CD4-positive, alpha-beta T cell treated with Interleukin-17A for 1 hour (primary cell): Measurements from ENCODE around the gene GALNT18.

Source experiments
- DNase-seq: peaks from one replicate; pipeline ENCODE4 v3.0.0-alpha.2; 2020

The GALNT18 gene

DNA sequence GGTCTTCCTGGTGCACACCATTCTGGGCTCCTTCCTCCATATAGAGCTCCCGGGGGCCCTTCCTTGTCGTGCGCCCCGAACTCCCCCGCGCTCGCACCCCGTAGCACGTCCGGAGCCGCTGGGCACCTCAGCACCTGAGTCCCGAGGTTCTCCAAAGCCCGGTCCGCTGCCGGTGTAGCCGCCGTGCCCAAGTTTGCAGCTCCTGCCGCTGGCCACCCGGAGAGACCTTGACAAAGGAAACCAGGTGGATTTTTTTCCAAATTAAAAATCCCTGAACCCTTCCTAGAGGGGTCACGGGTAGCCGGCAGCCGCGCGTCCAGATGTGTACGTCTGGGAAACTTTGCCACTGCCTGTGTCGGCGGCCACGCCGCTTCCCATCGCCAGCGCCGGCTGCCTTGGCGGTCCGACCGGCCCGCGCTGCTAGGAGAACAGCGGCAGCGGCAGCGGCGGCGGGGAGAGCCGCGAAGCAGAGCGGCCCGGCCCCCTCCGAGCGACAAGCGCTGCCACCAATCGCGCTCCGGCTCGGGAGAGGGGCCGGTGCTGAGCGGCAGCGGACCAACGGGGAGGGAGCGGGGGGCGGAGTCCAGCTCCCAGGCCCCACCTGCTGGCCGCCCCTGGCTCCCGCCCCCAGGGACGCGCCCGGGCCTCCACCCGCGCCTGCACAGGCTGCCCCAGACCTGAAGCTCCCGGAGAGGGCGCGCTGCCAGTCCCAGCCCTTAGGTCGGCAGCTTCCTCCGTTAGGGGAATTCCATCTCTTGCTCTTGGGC is at the start of gene GALNT18:
GALNT18 (minus strand) TSS at position 433 of the 767 bp plus-strand sequence.
- DNase-seq: peak; percentile 63

DNA sequence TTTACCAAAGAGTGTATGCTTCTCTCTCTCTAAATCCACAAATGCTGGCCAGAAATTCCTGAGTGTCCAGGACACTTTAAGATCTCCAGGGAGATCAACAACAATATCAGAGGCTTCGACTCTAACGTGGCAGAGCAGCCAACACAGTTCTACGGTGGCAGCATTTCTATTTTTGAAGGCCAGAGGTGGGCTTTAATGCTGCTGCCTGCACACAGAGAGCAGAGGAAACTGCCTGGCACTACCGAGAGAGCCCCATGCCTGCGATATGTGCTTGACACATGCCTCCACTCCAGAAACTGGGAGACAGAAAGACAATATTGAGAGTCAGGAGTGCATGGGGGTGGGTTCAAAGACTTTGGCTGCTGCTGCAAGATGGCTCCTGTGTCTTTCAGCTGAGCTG is 48.8 kb upstream of the GALNT18 start:
- DNase-seq: no peak

DNA sequence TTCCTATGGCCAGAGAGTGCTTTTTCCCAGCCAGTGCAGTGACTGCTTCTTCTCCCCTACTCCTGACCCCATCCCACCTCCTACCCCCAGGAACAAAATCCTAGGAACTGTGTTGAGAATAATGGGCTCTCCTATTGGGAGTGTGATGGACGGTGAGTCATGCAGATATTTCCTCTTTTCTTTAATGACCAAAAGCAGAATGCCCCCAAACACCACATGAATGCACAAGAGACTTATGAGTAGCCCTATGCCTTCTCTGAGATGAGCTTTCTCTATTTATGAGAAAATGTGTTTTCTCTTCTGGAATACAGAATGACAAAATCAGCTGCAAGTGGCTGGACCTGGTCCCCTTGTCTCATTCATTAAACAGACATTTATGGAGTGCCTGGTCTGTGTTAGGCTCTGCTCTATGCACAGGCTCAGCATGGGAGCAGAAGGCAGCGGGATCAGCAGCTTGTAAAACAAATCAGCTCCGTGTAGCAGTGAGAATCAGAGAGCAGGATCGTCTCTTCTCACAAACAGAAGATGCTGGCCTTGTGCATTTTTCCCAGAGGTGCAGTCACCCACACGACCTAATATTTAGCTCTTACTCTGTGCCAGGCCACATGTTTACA is 47.5 kb upstream of the GALNT18 start:
- DNase-seq: no peak

DNA sequence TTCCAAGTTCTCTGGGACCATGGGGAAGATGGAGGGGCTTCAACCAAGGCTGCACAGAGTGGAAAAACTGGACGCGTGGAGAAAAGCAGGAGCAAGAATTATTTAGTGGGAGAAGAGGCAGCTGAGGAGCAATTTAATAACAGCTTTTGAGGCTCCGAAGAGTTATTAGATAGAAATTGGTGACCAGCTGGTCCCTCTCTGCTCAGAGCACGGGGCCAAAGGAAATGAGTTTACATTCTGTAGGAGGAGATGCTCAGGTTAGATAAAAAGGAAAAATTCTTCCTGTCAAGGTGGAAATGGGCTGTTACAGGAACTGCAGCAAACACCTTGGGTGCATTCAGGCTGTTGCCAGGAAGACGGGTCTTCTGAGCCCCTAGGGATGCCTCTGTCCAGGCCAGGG is 47.0 kb upstream of the GALNT18 start:
- DNase-seq: no peak

DNA sequence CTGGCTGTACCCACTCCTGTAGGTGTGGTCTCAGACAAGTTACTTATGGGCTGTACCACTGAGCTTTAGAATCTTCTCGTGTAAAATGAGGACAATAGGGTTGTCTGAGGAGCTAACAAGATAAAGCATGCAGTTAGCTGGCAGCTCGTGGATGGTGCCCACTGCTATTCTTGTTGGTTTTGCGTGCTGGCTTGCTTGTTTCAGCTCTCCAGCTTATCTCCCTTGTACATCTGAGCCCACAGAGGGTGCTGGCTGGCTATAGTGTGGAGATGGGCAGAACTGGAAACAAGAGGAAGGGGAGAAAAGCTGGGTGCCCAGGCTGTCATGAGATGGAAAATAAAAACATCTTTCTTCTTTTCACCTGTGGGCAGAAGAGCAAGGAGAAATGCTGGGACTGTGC is 46.5 kb upstream of the GALNT18 start:
- DNase-seq: no peak

DNA sequence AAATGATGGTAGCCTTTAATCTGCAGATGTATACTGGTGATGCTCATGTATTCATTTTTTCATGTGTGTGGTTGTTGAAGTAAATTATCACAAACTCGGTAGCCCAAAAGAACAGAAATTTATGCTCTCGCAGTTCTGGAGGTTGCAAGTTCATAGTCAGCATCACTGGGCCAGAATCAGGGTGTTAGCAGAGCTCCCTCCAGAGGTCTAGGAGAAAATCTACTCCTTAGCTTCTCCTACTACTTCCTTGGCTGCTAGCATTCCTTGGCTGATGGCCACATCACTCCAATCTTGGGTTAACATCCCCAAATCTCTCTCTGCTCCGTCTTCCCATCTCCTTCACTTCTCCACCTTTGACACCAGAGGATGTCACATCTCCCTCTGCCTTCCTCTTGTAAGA is 45.3 kb upstream of the GALNT18 start:
- no peak for DNase-seq

DNA sequence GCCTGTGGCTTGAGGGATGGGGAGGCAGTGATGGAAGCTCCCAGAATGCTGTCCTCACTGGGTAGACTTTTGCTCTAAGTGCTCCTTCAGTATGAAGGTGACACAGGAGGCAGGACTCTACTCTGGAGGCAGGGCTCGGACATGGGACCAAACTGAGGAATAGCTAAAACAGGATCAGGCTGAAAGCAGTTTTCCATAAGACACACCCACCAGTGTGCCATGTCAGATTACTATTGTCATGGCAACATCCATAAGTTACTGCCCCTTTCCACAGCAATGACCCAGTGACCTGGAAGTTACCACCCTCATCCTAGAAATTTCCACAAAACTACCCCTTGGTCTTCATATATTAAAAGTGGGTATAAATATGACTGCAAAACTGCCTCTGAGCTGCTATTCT is 43.6 kb upstream of the GALNT18 start:
- DNase-seq: no peak

DNA sequence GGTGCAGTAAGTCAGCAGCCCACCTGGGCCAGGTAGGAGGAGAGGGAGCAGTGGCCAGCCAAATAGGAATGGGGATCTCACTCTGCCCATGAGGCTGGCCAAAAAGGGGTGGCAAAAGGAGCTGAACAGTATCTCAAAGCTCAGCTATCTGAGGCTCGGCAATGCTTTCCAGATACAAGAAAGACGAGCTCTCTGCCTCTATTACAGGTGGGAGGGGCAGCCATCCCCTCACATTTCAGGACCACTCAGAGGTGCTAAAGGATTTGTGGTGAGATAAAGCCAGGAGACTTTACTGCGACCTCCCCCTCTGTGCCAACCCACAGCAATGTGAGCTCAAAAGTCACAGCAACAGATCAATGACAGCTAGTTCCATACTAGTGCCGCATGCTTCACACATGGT is 42.1 kb upstream of the GALNT18 start:
- DNase-seq: no peak

DNA sequence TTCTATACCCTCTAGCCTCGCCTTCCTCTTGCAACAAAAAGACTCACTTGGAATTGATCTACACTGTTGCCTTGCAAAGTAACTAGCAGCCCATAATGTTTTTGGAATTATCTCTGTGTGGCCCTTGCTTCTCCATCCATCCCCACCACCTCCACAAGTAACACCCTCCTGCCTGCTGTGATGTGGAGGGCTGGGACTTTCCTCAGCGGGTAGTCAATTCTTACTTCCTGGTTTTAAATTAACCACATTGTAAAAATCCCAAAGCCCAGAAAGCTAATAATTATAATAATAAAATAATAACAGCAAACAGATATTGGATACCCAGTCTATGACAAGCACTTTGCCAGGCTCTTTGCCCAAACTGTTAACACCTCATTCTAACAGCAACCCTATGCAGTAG is 40.8 kb upstream of the GALNT18 start:
- DNase-seq: no peak

DNA sequence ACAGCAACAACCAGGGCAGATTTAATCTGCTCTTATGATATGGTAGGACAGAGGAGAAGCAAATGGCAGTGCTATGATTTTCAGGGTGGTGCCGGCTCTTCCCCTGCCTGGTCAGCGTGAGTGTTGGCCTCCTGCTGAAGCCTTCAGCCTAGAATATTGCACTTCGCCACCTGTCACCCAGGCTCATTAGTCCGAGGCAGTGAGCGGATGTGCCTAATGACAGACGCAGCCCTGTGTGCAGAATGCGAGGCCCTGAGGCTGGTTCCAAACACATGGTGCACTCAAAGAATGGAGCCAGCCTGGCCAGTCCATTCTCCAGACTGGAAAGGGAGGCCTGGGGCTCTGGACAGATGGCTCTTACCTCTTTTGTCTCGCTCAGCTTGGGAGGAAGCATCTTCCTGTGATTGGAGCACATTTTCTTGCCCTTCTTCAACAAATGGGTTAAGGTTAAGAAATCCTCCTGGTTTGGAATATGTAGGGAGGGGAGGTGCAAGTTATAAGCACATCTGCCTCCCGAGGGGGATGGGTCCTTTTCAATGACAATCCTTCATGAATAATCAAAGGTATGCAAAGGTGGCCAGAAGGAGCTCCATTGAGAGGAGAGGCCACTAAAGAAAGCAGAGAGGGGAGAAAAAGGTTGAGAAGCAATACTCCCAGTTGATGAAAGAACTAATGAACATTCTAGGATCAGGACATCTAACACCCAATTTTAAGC is 39.7 kb upstream of the GALNT18 start:
- no peak for DNase-seq

DNA sequence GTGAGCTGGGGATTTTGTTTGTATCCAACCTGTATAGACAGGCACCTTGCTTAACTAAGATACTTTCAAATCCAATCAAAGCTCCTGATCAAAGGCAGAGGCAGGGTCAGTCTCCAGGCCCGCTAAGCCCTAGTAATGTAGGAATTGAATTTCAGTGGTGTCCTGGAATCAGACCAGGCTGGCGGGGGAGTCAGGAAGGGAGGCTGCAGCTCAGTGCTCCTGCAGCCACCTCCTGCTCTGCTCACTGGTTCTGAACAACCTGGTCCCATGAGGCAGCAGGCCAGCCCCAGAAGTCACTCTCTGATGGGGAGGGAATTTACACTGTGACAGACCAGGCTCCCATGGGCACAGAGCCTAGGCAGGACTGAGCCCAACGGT is 38.5 kb upstream of the GALNT18 start:
- no peak for DNase-seq

DNA sequence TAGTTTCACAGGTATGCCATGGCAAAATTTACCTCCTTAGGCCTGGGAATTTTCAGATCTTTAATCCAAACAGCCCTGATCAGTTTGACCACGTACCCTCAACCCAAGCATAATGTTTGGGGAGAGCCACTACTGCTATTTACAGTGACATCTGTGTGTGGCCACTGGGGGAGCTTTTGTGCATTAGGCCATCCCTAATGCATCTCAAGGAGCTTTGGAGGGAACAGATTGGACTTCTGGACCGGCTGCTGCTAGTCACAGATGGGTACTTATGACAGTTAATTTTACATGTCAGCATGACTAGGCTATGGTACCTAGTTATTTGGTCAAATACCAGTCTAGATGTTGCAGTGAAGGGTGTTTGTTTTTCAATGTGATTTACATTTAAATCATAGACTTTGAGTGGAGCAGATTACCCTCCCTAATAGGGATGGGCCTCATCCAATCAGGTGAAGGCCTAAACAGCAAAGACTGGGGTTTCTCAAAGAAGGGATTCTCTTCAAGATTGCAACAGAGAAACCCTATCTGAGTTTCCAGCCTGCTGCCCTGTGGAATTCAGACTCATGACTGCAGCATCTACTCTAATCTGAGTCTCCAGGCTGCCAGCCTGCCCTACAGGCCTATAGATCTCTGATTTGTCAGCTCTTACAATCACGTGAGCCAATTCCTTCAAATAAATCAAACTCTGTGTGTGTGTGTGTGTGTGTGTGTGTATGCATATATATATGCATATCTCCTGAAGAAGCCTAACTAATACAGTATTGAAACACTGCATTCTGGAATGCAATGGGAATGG is 38.0 kb upstream of the GALNT18 start:
- DNase-seq: no peak

DNA sequence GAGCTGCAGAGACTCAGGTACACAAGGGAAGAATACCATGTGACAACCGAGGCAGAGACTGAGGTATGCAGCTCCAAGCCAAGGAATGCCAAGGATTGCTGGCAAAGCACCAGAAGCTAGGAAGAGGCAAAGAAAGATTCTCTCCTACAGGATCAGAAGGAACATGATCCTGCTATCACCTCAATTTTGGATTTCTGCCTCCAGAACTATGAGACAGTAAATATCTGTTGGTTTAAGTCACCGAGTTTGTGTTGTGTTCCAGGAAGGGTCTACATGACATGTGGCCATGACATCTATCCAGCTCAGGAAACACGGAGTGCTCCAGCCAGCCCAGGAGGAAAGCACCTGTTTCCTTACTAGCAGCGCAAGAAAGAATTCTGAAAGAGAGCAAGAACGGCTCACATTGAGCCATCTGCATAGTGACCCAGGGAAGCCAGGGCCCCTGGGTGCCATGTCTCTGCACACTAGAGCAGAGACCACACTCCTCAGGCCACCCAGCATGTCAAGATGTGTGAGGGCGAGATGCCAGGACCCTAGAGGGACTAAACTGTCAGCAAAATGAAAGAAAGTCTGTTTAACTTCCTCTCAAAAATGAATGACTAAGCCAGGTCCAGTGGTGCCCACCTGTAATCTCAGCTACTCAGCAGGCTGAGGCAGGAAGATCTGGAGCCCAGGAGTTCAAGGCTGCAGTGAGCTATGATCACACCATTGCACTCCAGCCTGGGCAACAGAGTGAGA is 35.6 kb upstream of the GALNT18 start:
- no peak for DNase-seq

DNA sequence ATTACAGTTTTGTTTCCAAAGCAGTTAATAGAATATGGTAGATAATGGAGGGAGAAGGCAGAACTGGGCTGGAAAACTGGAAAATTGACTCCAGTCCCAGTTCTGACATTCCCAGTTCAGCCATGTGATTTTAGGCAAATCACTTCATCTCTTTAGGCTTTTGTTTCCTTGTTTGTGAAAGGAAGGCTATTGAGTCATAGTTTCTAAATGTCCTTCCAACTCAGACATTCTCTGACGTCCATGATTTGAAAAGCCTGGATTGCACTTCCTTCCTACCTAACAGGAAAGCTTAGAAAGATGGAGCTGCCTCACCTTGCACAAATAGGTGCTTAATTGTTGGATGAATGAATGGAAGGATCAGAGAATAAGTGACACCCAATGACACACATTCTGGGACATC is 19.8 kb upstream of the GALNT18 start:
- DNase-seq: no peak

DNA sequence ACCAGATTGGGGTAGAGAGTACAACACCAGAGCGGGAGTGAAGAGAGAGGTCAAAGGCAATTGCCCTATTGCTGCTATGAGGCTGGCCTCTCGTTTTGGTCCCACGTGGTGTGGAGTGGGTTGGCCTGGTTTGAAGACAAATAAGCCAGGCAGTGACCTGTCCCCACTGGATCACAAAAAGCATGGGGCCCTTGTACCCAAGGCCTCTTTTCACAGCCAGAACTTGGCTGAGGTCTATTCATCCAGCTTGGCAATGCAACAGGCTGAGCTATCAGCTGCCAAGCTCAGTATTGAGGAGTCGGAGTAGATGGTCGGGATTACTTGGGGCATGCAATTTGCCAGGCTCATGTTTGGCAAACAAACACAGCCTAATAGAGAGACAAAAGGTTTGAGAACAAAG is 19.2 kb upstream of the GALNT18 start:
- DNase-seq: no peak

DNA sequence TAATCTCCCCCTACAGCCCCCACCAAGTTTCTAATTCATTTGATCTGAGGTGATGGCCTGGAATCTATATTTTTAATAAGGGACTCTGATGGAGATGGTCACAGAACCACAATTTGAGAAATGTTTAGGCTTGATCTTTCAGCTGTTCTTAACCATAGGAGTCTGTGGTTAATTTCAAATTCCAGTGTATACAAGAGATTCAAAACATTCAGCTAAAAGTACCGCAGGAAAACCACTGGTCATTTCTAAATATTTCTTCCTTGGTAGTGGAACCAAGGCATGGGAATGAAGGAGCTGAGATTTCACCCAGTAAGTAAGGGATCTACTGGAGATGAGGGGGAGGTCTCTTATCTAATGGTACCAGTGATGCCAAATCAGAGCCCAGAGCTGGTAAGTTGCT is 18.3 kb upstream of the GALNT18 start:
- DNase-seq: no peak

DNA sequence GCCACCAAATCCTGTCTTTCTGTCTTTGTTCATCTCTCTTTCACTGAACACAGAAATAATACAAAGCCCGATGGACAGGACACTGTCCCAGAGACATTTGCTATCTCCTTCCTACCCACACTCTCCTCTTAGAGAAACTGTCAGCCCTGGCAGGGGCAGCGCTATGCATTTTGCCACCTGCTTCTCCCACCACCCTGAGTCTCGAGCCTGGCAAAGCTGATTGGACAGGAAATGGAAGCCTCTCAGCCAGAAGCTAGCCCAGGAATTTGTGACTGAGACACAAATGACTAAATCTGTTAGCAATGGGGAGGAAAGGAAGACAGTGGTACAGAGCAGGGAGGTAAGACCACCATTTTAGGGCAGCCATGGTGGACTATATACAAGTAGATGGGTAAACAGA is 14.9 kb upstream of the GALNT18 start:
- no peak for DNase-seq

DNA sequence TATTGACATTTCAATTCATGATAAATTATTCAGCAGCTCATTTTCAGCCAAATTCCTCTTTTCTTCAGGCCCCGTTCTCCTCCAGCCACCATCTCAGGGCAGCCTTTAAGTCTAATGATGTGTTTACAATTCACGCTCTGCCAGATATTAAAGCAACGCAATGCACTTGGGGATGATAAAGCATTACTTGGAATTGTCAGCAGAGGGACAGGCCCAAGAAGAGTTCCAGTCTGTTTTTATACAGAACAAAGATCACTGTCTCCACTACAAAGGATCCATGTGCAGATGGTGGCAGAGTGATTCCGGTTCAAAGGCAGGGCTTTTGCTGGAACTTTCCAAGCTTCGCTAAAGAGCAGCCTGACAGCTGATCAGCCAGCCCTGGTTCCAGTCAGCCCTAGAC is 13.6 kb upstream of the GALNT18 start:
- no peak for DNase-seq

DNA sequence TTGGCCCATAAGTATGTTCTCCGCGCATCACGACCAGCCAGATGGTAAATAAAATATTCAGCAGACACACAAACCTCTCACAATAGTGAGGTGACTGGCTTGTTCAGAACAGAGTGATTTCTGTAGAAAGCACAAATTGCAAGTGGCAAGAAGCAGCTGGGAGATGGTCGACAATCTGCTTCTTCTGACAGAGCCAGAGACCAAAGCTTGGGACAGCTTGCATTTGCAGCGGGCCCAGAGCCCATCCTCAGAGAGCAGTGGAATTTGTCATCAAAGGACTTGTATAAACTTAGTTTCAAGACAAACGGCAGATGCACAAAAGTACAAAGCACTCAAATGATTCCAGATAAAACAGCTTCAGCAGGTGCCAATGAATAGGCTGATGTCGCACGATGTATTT is 7.6 kb upstream of the GALNT18 start:
- no peak for DNase-seq

DNA sequence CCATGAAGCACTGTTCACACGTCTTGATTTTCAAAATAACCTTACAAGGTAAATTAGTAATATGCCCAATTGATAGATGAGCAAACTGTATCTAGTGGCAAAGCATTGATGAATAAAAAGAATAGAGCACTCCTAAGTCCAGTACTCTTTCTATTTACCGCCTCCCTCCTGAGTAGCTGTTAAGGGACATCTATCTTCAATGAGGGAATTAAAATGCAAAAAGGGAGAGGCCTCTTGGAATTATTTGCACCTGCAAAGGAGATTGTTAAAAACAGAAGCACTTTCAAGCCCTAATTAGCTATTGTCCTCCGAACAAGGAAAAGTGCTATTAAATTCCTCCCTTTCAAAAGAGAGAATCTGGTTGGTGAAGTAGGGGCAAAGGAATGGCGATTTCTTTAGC is 6.8 kb upstream of the GALNT18 start:
- DNase-seq: no peak

DNA sequence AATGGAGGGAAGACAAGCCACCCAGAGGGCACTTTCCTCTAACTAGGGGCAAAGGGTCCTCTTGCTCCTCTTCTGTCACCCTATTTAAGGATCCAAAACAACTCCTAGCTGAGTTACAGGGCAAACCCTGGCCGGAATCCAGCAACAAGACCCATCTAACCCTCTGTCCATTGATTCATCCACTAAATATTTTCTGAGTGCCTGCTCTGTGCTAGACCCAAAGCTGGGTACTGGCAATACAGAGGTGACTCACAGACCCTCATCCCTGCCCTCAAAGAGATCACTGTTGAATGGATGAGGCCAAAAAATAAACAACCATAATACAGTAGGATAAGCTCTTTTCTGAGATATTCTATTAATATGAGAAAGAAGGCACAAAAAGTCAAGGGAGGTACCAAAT is 4.3 kb upstream of the GALNT18 start:
- DNase-seq: no peak

DNA sequence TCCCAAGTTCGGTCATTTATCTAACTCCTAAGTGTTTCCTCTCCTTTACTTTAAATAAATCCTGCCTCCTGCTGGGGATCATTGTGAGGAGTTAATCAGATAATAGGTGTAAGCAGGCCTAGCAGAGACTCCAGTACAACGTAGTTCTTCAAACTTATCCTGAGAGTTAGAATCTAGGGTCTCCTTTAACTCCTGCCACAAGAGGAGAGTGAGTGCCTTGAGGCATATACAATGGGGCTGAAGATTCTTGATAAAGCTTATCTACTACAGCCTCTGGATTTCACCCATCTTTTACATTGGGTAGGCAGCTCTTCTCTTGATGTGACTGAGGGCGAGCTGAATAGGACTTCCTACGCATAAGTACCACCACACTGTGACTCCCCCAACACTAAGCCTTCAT is 3.1 kb upstream of the GALNT18 start:
- no peak for DNase-seq

DNA sequence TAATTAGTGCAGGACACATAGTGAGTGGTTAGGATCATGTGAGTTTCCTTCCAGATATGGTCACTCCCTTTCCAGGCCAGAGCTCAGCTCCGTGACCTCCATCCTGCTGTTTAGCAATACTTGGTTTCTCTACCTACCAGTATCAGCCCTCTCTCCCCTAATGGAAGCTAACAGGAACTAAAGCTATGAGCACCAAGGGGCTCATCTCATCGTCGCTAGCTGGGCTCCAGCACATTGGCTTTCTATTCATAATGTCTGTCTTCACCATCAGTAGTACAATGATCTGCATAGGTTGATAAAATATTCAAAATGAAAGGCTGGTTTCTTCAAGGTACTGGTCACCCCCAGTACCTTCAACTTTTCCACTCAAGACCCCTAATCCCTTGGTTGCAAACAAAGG is 2.4 kb upstream of the GALNT18 start:
- no peak for DNase-seq
